HEK293 (cell line): ENCODE measurements around the gene PHGDH.

Experiments used
- ATF2 ChIP-seq: fragments of 450-650 bp; formaldehyde crosslinking; IDR thresholded peaks from 2 replicates; pipeline ENCODE4 v1.5.1; 2016; ENCODE audit warnings: missing biosample characterization, missing genetic modification characterization, low read depth
- CTCF ChIP-seq: fragments of 450-650 bp; formaldehyde crosslinking; IDR thresholded peaks from 2 replicates; pipeline ENCODE4 v1.5.1; 2016; ENCODE audit warnings: missing biosample characterization, missing genetic modification characterization
- KLF8 ChIP-seq: fragments of 450-650 bp; formaldehyde crosslinking; IDR thresholded peaks from 2 replicates; pipeline ENCODE4 v1.5.1; 2016; ENCODE audit warnings: missing biosample characterization, missing genetic modification characterization
- TCF7L2 ChIP-seq: IDR thresholded peaks from 2 replicates; pipeline ENCODE4 v1.6.1; 2011; ENCODE audit warnings: low read depth, mild to moderate bottlenecking, inconsistent platforms, low read length, moderate library complexity, borderline replicate concordance
- ZBTB49 ChIP-seq: fragments of 450-650 bp; formaldehyde crosslinking; IDR thresholded peaks from 2 replicates; pipeline ENCODE4 v1.5.1; 2016; ENCODE audit warnings: missing biosample characterization, missing genetic modification characterization, low read depth

- no peak for TF ChIP-seq CTCF (tag by site-specific recombination)
- TF ChIP-seq TCF7L2 = no peak
- TF ChIP-seq ZBTB49 (tag by site-specific recombination) = no peak
- no peak for TF ChIP-seq KLF8 (tag by site-specific recombination)
- no peak for TF ChIP-seq ATF2 (tag by site-specific recombination)
Observed at GRCh38 chr1:119739150-119739549, 27.4 kb downstream of the PHGDH start.
